Measurements from ENCODE around the gene FBN1.

The FBN1 gene

GRCh38 chr15:48645558-48646330, at the start of gene FBN1:
Gene FBN1, minus strand, starts transcription at chr15:48645709. Its CDS starts 940 bp downstream, at chr15:48644769.
- DNase-seq (ENCODE audit: low read depth in 2 of 2), result no peak

DNA sequence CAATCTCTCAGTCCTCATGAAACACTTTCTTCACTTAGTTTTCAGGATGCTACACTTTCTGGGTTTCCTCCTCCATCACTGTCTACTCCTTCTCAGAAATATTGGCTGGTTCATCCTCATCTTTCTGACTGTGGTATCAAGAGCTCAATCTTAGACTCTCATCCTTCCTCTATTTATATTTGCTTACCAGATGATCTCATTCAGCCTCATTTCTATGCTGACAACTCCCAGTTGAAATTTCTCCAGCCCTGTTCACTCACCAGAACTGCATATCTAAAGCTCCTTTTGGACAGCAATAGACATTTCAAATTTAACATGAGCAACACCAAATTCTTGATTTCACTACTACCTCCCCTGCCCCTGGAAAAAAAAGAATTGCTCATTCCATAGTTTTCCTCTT, 48.0 kb upstream of the FBN1 start:
- DNase-seq (ENCODE audit: low read depth in 2 of 2), result no peak

- no peak for DNase-seq (ENCODE audit: low read depth in 2 of 2)
These were observed 43.0 kb upstream of the FBN1 start for GRCh38 chr15:48688493-48688892.

GRCh38 chr15:48683991-48684765, 38.7 kb upstream of the FBN1 start:
- no peak for DNase-seq (ENCODE audit: low read depth in 2 of 2)

DNA sequence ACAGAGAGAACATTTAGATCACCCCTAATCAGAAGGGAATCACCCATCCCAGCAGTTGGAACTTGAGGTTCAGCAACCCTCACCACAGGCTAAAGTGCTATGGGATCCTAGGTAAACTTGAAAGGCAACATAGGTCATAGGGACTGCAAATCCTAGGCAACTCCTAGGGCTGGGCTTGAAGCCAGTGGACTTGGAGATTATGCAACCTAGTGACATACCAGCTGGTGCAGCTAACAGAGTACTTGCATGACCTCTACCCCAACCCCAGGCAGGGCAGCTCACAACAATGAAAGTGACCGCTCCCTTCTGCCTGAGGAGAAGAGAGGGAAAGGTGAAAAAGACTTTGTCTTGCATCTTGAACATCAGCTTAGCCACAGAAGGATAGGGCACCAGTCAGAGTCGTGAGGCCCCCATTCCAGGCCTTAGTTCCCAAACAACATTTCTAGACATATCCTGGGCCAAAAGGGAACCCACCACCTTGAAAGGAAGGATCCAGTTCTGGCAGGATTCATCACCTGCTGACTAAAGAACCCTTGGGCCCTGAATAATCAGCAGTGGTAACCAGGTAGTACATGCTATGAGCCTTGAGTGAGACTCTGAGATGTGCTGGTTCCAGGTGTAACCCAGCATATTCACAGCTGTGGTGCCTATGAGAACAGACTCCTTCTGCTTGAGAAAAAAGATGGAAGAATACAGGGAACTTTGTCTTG, 37.6 kb upstream of the FBN1 start:
- no peak for DNase-seq (ENCODE audit: low read depth in 2 of 2)

- no peak for DNase-seq (ENCODE audit: low read depth in 2 of 2)
These were observed 35.8 kb upstream of the FBN1 start for GRCh38 chr15:48681353-48681752.

GRCh38 chr15:48680841-48681240, 35.3 kb upstream of the FBN1 start:
- no peak for DNase-seq (ENCODE audit: low read depth in 2 of 2)

DNA sequence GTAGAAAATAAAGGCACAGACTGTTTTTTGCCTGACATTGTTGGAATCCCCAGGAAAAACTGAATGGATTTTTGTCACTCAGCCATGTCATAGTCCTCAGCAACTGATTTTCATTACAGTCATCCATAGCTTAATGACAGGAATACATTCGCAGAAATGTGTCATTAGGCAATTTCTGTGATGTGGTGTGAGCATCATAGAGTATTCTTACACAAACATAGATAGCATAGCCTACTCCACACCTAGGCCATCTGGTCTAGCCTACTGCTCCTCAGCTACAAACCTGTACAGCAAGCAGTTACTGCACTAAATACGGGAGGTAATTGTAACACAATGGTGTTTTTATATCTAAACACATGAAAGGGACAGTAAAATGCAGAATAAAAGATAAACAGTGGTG, 34.4 kb upstream of the FBN1 start:
- DNase-seq (ENCODE audit: low read depth in 2 of 2), result no peak

DNA sequence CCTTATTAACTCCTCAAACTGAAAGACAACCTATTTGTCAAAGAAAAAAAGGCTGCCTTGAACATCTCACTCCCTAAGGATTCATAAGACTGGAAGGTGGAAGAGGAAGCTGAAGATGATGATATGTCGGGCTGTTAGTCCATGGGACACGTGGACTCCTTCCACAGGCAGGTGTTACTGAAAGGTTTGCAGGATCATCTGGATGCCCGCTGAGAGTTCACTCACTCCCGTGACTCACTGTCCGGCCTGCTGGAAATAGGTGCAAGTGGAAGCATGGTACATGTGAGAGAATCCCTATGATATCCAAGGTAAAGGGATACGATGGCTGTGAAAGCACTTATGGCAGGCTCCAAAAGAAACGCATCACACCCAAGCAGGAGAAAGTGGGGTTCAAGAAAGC, 33.3 kb upstream of the FBN1 start:
- no peak for DNase-seq (ENCODE audit: low read depth in 2 of 2)

- no peak for DNase-seq (ENCODE audit: low read depth in 2 of 2)
These were observed 32.3 kb upstream of the FBN1 start for GRCh38 chr15:48677821-48678220.

DNA sequence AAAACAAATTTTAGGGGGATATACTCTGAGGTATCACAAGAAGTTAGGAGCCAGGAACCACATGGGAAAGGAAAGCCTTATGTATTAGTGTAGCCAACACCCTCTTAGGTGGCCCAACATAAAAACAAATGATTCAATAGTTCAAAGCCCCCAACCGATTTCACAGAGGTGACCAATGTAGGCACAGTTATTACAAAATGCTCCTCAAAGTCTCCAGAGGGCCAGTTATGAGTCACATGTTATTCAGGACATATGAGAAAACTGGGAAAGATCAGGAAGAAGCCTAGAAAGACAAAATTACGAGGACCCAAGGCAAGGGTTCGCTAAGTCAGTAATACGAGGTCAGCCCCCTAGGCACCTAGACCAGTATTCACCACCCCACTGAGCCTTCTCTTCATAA, 29.9 kb upstream of the FBN1 start:
- DNase-seq (ENCODE audit: low read depth in 2 of 2), result no peak

- no peak for DNase-seq (ENCODE audit: low read depth in 2 of 2)
These were observed 29.4 kb upstream of the FBN1 start for GRCh38 chr15:48674876-48675275.

- DNase-seq (ENCODE audit: low read depth in 2 of 2), result no peak
These were observed 26.7 kb upstream of the FBN1 start for GRCh38 chr15:48672206-48672605.

GRCh38 chr15:48671103-48672022, 25.9 kb upstream of the FBN1 start:
- no peak for DNase-seq (ENCODE audit: low read depth in 2 of 2)

DNA sequence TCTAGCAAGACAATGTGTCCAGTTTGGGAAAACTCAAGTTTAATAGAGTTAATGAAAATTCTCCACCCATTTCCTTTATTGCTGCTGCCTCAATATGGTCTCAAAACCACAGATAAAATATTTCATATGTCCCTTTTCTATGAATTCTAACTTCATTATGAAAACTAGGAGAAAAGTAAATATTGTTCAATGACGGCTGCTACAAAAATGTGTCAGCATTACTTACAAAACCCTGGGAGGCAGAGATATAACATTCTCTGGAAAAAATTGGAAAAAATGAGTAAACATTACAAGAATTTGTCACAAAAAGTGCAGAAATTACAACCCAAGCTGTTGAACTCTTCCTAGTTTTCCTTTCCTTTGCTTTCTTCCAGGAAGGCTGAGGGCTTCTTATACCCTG, 22.2 kb upstream of the FBN1 start:
- no peak for DNase-seq (ENCODE audit: low read depth in 2 of 2)

GRCh38 chr15:48664436-48664835, 18.9 kb upstream of the FBN1 start:
- DNase-seq (ENCODE audit: low read depth in 2 of 2), result no peak

DNA sequence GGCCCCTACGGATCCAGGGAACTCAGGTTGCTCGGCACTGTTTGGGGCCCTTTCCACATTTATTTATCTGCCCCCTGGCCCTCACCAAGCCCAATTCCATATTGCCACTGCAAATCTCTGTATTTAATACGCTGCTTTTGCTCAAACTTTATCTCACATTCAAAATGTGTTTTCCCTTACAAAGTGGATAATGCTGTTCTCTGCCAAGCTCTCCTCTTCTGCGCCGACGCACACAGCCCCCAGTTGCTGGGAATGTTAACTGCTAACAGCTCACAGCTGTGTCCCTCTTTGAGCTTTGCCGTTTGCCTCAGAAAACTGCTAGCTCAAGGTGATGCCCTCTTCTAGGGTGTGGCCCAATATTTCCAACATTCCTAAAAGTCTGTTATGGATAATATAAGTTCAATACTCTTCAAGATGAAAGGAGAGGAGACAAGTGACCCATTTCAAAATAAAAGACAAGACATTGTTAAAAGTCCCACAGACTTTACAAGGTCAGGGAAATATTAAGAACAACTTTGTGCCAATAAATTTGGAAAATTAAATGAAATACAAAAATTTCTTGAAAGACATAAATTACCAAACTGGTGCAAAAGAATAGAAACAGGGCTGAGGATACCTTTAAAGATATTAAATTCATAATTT, 12.6 kb upstream of the FBN1 start:
- no peak for DNase-seq (ENCODE audit: low read depth in 2 of 2)

DNA sequence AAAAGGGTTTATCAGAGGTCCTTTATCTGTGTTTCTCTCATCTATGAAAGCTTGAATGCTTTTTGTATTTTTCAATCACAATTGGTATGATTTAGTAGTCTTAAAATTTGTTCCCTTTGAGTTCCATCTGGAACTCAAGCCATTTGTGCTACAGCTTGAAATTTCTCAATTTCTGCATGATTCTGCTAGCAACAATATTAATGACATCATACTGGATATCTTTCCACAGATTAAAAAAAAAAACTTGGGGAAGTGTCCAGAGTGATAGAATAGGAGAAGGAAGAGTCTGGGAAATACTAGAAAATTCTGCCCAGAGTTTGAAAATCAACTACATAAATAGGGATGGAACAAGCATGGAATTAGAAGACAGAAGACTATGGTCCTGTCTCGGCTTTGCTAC, 9.3 kb upstream of the FBN1 start:
- DNase-seq (ENCODE audit: low read depth in 2 of 2), result no peak

- DNase-seq (ENCODE audit: low read depth in 2 of 2), result no peak
These were observed 8.6 kb upstream of the FBN1 start for GRCh38 chr15:48653913-48654670.

DNA sequence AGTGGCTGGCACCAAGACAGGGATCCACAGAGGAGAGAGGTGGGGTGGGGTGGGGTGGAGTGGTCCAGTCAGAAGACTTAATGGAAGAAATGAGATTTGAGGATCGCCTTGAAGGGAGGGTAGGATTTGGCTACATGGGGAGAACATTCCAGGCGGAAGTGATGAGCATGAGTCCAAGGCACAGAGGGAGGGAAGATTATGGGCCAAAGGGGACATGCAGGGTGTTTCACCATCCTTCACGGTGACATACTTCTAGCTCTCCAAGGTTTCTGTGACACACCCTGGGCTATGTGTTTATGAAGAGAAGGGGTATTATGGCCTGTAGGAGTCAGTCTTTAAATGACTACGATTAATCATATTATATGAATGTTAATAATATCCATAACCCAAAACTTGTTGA, 7.7 kb upstream of the FBN1 start:
- no peak for DNase-seq (ENCODE audit: low read depth in 2 of 2)

Measured in stimulated activated CD8-positive, alpha-beta memory T cell treated with anti-CD3 and anti-CD28 coated beads, Interleukin-15, amount 100 ng/mL, for 48 hours (primary cell).